D341Med (cell line): ENCODE data around the gene RNF146.
A peak's percentile ranks its signal among the peaks of the same experiment; 100 is the strongest.
"Not testable (repeated sequence)": the region's sequence is repeated elsewhere in the genome, so short reads cannot be mapped to it uniquely, and the experiment has no call there.

ENCODE experiments used
- DNase-seq: peaks from one replicate; pipeline ENCODE4 v3.0.0; 2012; ENCODE audit warnings: low spot score

The RNF146 gene

GRCh38 chr6:127282184-127282583 lies 15.5 kb downstream of the RNF146 start:
- no peak for DNase-seq

- DNase-seq: no peak
These were observed 22.0 kb downstream of the RNF146 start for GRCh38 chr6:127288705-127289104.

- DNase-seq: no peak
These were observed 23.3 kb downstream of the RNF146 start for GRCh38 chr6:127289934-127290333.

GRCh38 chr6:127290391-127291265 lies 24.0 kb downstream of the RNF146 start:
- no peak for DNase-seq

- no peak for DNase-seq
These were observed 24.8 kb downstream of the RNF146 start for GRCh38 chr6:127291495-127291894.

- DNase-seq: no peak
These were observed 30.9 kb downstream of the RNF146 start for GRCh38 chr6:127297502-127298070.

- no peak for DNase-seq
These were observed 31.8 kb downstream of the RNF146 start for GRCh38 chr6:127298475-127298874.

- no peak for DNase-seq
These were observed 33.0 kb downstream of the RNF146 start for GRCh38 chr6:127299522-127300240.

GRCh38 chr6:127300411-127300810 lies 33.7 kb downstream of the RNF146 start:
- DNase-seq: peak; percentile 57

GRCh38 chr6:127301199-127301700 lies 34.6 kb downstream of the RNF146 start:
- no peak for DNase-seq

- DNase-seq: peak; percentile 42
These were observed 36.3 kb downstream of the RNF146 start for GRCh38 chr6:127302728-127303660.

- no peak for DNase-seq
These were observed 37.3 kb downstream of the RNF146 start for GRCh38 chr6:127303917-127304316.

- DNase-seq: no peak
These were observed 39.1 kb downstream of the RNF146 start for GRCh38 chr6:127305741-127306140.

GRCh38 chr6:127317388-127318128 lies 50.9 kb downstream of the RNF146 start:
- no peak for DNase-seq

- no peak for DNase-seq
These were observed 53.0 kb downstream of the RNF146 start for GRCh38 chr6:127319686-127320085.

GRCh38 chr6:127328043-127328609 lies 61.5 kb downstream of the RNF146 start:
- no peak for DNase-seq

- not testable (repeated sequence) for DNase-seq
These were observed 64.6 kb downstream of the RNF146 start for GRCh38 chr6:127331256-127331655.

- DNase-seq: no peak
These were observed 65.8 kb downstream of the RNF146 start for GRCh38 chr6:127332383-127332961.
